Measurements from ENCODE around the gene OSTM1. TPM values are rescaled to one million over a fixed set of nuclear protein-coding genes. Genes with fewer than 3 reads are reported as not detected.
A peak's percentile ranks its signal among the peaks of the same experiment; 100 is the strongest.

Gene OSTM1
- total and polyA plus RNA-seq, 2 experiments from 2014 or later: 17.4 to 28.1 TPM

- Histone ChIP-seq H3K4me3 (peak overlapping the region; percentile 86), H3K4me2 (peak overlapping the region; percentile 88), H3K27ac (ENCODE audit: low read depth) (no peak overlapping the region)
Observed at GRCh38 chr6:108074057-108074358, 533 bp downstream of the OSTM1 start.

More at GRCh38 chr6:108074057-108074358, 533 bp downstream of the OSTM1 start:
- peaks cover 12% of the 10 kb centered on the region for H3F3A ChIP-seq (replicated peaks; ENCODE audit: low read depth)
- H2AFZ ChIP-seq: peak overlapping the region; percentile 86; the same call in 1 of the 2 replicates
- ATAC-seq (peak; percentile 37; the same call in 2 of the 3 replicates), DNase-seq (ENCODE audit: low spot score) (no peak)
- Mint-ChIP-seq H3K27me3 (ENCODE audit: insufficient read depth, low read depth, poor library complexity) (peaks cover 10% of the 10 kb centered on the region), H3K9me3 (no peaks in the 10 kb centered on the region), H3K27ac (no peak overlapping the region), H3K4me1 (peaks cover 39% of the 10 kb centered on the region), H3K4me3 (peak overlapping the region; percentile 83), H3K36me3 (ENCODE audit: low read depth) (peaks cover 3% of the 10 kb centered on the region; the same call in 1 of the 3 replicates)
- no peaks in the 10 kb centered on the region for H4K20me1 ChIP-seq (replicated peaks; ENCODE audit: insufficient read depth)
- TF ChIP-seq NANOG (IDR thresholded peaks at IDR 0.05; ENCODE audit: borderline replicate concordance) (no peak), EZH2 (IDR thresholded peaks at IDR 0.05; ENCODE audit: low read depth, unreplicated experiment) (no peak), POLR2AphosphoS5 (IDR thresholded peaks at IDR 0.05; ENCODE audit: low read depth) (no peak), ZNF114 (CRISPR knock-in tag; IDR thresholded peaks at IDR 0.05) (no peak), STAT1 (IDR thresholded peaks at IDR 0.05; ENCODE audit: unreplicated experiment) (no peak), ZNF331 (CRISPR knock-in tag; IDR thresholded peaks at IDR 0.05; ENCODE audit: low read depth) (no peak), CREB1 (CRISPR knock-in tag; IDR thresholded peaks at IDR 0.05; ENCODE audit: low read depth) (no peak), EZH2phosphoT487 (IDR thresholded peaks at IDR 0.05; ENCODE audit: unreplicated experiment) (no peak), CTCF (conservative IDR thresholded peaks at IDR 0.05; ENCODE audit: low read depth in 2 of 2) (no peak)
- TF ChIP-seq, protein P1, sequence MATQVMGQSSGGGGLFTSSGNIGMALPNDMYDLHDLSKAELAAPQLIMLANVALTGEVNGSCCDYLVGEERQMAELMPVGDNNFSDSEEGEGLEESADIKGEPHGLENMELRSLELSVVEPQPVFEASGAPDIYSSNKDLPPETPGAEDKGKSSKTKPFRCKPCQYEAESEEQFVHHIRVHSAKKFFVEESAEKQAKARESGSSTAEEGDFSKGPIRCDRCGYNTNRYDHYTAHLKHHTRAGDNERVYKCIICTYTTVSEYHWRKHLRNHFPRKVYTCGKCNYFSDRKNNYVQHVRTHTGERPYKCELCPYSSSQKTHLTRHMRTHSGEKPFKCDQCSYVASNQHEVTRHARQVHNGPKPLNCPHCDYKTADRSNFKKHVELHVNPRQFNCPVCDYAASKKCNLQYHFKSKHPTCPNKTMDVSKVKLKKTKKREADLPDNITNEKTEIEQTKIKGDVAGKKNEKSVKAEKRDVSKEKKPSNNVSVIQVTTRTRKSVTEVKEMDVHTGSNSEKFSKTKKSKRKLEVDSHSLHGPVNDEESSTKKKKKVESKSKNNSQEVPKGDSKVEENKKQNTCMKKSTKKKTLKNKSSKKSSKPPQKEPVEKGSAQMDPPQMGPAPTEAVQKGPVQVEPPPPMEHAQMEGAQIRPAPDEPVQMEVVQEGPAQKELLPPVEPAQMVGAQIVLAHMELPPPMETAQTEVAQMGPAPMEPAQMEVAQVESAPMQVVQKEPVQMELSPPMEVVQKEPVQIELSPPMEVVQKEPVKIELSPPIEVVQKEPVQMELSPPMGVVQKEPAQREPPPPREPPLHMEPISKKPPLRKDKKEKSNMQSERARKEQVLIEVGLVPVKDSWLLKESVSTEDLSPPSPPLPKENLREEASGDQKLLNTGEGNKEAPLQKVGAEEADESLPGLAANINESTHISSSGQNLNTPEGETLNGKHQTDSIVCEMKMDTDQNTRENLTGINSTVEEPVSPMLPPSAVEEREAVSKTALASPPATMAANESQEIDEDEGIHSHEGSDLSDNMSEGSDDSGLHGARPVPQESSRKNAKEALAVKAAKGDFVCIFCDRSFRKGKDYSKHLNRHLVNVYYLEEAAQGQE (IDR thresholded peaks at IDR 0.05; ENCODE audit: unreplicated experiment): no peak
- H3K9me2 ChIP-seq (ENCODE audit: insufficient read depth): no peaks in the 10 kb centered on the region
- peaks cover 28% of the 10 kb centered on the region for H3K79me2 ChIP-seq (replicated peaks; ENCODE audit: insufficient read depth)
- H3K27me3 ChIP-seq (ENCODE audit: insufficient read depth): peaks cover 19% of the 10 kb centered on the region
- H3K4me1 ChIP-seq (ENCODE audit: insufficient read depth): peaks cover 32% of the 10 kb centered on the region
- H3K36me3 ChIP-seq (ENCODE audit: insufficient read depth): no peaks in the 10 kb centered on the region

All from GM23338 (cell line).